ENCODE results near the gene DPY30. TPM values are rescaled to one million over a fixed set of nuclear protein-coding genes. Genes with fewer than 3 reads are reported as not detected.

DPY30 gene
- total and polyA plus RNA-seq, 2 experiments from 2014 or later, result 156 to 518 TPM

DNA sequence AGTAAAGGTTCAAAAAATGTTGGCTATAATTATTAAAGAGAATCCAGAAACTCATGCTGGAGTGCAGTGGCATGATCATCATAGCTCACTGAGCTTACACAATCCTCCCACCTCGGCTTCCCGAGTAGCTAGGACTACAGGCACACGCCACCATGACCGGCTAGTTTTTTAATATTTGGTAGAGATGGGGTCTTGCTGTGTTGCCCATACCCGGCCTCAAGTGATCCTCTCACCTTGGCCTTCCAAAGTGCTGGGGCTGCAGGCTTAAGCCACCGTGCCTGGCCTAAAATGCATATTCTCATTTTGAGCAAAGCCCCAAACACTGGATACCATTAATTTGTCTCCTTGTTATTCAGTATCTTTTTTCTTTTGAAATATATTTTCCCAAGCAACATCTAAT, 61.2 kb downstream of the DPY30 start (continued):
- TF ChIP-seq, protein P1, sequence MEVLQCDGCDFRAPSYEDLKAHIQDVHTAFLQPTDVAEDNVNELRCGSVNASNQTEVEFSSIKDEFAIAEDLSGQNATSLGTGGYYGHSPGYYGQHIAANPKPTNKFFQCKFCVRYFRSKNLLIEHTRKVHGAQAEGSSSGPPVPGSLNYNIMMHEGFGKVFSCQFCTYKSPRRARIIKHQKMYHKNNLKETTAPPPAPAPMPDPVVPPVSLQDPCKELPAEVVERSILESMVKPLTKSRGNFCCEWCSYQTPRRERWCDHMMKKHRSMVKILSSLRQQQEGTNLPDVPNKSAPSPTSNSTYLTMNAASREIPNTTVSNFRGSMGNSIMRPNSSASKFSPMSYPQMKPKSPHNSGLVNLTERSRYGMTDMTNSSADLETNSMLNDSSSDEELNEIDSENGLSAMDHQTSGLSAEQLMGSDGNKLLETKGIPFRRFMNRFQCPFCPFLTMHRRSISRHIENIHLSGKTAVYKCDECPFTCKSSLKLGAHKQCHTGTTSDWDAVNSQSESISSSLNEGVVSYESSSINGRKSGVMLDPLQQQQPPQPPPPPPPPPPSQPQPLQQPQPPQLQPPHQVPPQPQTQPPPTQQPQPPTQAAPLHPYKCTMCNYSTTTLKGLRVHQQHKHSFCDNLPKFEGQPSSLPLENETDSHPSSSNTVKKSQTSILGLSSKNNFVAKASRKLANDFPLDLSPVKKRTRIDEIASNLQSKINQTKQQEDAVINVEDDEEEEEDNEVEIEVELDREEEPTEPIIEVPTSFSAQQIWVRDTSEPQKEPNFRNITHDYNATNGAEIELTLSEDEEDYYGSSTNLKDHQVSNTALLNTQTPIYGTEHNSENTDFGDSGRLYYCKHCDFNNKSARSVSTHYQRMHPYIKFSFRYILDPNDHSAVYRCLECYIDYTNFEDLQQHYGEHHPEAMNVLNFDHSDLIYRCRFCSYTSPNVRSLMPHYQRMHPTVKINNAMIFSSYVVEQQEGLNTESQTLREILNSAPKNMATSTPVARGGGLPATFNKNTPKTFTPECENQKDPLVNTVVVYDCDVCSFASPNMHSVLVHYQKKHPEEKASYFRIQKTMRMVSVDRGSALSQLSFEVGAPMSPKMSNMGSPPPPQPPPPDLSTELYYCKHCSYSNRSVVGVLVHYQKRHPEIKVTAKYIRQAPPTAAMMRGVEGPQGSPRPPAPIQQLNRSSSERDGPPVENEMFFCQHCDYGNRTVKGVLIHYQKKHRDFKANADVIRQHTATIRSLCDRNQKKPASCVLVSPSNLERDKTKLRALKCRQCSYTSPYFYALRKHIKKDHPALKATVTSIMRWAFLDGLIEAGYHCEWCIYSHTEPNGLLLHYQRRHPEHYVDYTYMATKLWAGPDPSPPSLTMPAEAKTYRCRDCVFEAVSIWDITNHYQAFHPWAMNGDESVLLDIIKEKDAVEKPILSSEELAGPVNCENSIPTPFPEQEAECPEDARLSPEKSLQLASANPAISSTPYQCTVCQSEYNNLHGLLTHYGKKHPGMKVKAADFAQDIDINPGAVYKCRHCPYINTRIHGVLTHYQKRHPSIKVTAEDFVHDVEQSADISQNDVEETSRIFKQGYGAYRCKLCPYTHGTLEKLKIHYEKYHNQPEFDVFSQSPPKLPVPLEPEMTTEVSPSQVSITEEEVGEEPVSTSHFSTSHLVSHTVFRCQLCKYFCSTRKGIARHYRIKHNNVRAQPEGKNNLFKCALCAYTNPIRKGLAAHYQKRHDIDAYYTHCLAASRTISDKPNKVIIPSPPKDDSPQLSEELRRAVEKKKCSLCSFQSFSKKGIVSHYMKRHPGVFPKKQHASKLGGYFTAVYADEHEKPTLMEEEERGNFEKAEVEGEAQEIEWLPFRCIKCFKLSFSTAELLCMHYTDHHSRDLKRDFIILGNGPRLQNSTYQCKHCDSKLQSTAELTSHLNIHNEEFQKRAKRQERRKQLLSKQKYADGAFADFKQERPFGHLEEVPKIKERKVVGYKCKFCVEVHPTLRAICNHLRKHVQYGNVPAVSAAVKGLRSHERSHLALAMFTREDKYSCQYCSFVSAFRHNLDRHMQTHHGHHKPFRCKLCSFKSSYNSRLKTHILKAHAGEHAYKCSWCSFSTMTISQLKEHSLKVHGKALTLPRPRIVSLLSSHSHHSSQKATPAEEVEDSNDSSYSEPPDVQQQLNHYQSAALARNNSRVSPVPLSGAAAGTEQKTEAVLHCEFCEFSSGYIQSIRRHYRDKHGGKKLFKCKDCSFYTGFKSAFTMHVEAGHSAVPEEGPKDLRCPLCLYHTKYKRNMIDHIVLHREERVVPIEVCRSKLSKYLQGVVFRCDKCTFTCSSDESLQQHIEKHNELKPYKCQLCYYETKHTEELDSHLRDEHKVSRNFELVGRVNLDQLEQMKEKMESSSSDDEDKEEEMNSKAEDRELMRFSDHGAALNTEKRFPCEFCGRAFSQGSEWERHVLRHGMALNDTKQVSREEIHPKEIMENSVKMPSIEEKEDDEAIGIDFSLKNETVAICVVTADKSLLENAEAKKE (CRISPR knock-in tag; IDR thresholded peaks at IDR 0.05), result no peak
- TF ChIP-seq ETS1 (IDR thresholded peaks at IDR 0.05) (no peak), CREB1 (CRISPR knock-in tag; IDR thresholded peaks at IDR 0.05; ENCODE audit: low read depth) (no peak)
- TF ChIP-seq, protein P2, sequence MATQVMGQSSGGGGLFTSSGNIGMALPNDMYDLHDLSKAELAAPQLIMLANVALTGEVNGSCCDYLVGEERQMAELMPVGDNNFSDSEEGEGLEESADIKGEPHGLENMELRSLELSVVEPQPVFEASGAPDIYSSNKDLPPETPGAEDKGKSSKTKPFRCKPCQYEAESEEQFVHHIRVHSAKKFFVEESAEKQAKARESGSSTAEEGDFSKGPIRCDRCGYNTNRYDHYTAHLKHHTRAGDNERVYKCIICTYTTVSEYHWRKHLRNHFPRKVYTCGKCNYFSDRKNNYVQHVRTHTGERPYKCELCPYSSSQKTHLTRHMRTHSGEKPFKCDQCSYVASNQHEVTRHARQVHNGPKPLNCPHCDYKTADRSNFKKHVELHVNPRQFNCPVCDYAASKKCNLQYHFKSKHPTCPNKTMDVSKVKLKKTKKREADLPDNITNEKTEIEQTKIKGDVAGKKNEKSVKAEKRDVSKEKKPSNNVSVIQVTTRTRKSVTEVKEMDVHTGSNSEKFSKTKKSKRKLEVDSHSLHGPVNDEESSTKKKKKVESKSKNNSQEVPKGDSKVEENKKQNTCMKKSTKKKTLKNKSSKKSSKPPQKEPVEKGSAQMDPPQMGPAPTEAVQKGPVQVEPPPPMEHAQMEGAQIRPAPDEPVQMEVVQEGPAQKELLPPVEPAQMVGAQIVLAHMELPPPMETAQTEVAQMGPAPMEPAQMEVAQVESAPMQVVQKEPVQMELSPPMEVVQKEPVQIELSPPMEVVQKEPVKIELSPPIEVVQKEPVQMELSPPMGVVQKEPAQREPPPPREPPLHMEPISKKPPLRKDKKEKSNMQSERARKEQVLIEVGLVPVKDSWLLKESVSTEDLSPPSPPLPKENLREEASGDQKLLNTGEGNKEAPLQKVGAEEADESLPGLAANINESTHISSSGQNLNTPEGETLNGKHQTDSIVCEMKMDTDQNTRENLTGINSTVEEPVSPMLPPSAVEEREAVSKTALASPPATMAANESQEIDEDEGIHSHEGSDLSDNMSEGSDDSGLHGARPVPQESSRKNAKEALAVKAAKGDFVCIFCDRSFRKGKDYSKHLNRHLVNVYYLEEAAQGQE (IDR thresholded peaks at IDR 0.05; ENCODE audit: unreplicated experiment), result no peak

Other genes with a start within 250 kb of the DPY30 start
- 37.3 and 39.1 TPM in 2 replicates for gene MEMO1, start 28.8 kb downstream of the DPY30 start, total RNA-seq (2014; rRNA removed; shearing (Covaris generic))
- 67.0 and 72.4 TPM in 2 replicates for gene MEMO1, start 28.8 kb downstream of the DPY30 start, polyA plus RNA-seq (2016; fragmentation: Nextera tagmentation; extraction: Ambion mirVana)
- gene SPAST, start 23.8 kb upstream of the DPY30 start, total RNA-seq (2014; rRNA removed; shearing (Covaris generic)), result 33.9 and 37.6 TPM in 2 replicates
- 15.5 and 19.4 TPM in 2 replicates for gene SPAST, start 23.8 kb upstream of the DPY30 start, polyA plus RNA-seq (2016; fragmentation: Nextera tagmentation; extraction: Ambion mirVana)
- 37.5 and 41.0 TPM in 2 replicates for gene SLC30A6, start 126.1 kb upstream of the DPY30 start, total RNA-seq (2014; rRNA removed; shearing (Covaris generic))
- 6.7 and 7.2 TPM in 2 replicates for gene SLC30A6, start 126.1 kb upstream of the DPY30 start, polyA plus RNA-seq (2016; fragmentation: Nextera tagmentation; extraction: Ambion mirVana)
- not detected in 2 replicates for gene NLRC4, start 225.1 kb upstream of the DPY30 start, total RNA-seq (2014; rRNA removed; shearing (Covaris generic))
- gene NLRC4, start 225.1 kb upstream of the DPY30 start, polyA plus RNA-seq (2016; fragmentation: Nextera tagmentation; extraction: Ambion mirVana), result 0.38 and 0.50 TPM in 2 replicates
- gene YIPF4, start 238.1 kb upstream of the DPY30 start, total RNA-seq (2014; rRNA removed; shearing (Covaris generic)), result 7.9 and 14.2 TPM in 2 replicates
- gene YIPF4, start 238.1 kb upstream of the DPY30 start, polyA plus RNA-seq (2016; fragmentation: Nextera tagmentation; extraction: Ambion mirVana), result 21.5 and 24.9 TPM in 2 replicates